HFFc6 (cell line): ENCODE results near the gene FHIT. TPM values are rescaled to one million over a fixed set of nuclear protein-coding genes. Genes with fewer than 3 reads are reported as not detected.

Source experiments
- DNase-seq: peaks from one replicate; pipeline ENCODE4 v3.0.0-alpha.2; 2018
- H3K27ac Mint-ChIP-seq: 2 replicates; pipeline ENCODE4 v1.8.0; 2020; ENCODE audit warnings: mild to moderate bottlenecking, mixed read lengths
- H3K27me3 Mint-ChIP-seq: 2 replicates; pipeline ENCODE4 v1.8.0; 2021; ENCODE audit warnings: mild to moderate bottlenecking, moderate library complexity, mixed read lengths; ENCODE audit not compliant: insufficient read depth
- H3K36me3 Mint-ChIP-seq: 2 replicates; pipeline ENCODE4 v1.8.0; 2021; ENCODE audit warnings: low read depth, mixed read lengths
- H3K4me1 Mint-ChIP-seq: 2 replicates; pipeline ENCODE4 v1.8.0; 2020; ENCODE audit warnings: low read depth, mixed read lengths
- H3K4me3 Mint-ChIP-seq: 2 replicates; pipeline ENCODE4 v1.8.0; 2020; ENCODE audit warnings: mild to moderate bottlenecking, moderate library complexity, mixed read lengths
- H3K9me3 Mint-ChIP-seq: 2 replicates; pipeline ENCODE4 v1.8.0; 2020; ENCODE audit warnings: mild to moderate bottlenecking, mixed read lengths
- total RNA-seq, 6 experiments: library from RNA; stranded (reverse); fragmentation: NEBNext Ultra II Directional; extraction: Animal tissue kit (Norgen Biotek cat#: 25700); gene quantifications; 2 replicates in 1 of 6; 3 replicates in 5 of 6; pipeline ENCODE4 v1.2.3, GENCODE V29; 2021
- TF ChIP-seq, protein P1 (sequence below): fragments of 200-600 bp; sonication (generic); IDR thresholded peaks from 2 replicates; pipeline ENCODE4 v1.5.0; 2021; ENCODE audit warnings: antibody characterized with exemption, mild to moderate bottlenecking

FHIT gene
- total RNA-seq, 6 experiments from 2014 or later, result 0.33 to 0.38 TPM; not detected in 4

DNA sequence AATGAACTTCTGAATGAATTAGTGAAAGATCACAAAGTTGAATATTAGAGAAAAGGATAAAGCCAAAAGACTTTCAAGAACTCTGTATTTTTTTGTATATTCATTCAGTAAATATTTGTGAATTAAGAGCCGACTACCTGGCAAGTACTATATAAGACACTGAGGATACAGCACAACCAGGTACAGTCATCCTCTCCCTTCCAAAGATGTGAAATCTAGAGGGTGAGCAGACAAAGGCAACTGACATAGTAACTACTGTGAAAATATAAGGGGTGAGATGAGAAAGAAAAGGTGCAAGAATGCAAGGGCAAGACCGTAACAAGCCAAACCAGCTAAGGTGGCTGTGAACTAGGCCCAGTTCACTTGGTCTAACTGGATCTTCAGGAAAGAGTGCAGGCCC, 1226.9 kb downstream of the FHIT start:
- TF ChIP-seq, protein P1, sequence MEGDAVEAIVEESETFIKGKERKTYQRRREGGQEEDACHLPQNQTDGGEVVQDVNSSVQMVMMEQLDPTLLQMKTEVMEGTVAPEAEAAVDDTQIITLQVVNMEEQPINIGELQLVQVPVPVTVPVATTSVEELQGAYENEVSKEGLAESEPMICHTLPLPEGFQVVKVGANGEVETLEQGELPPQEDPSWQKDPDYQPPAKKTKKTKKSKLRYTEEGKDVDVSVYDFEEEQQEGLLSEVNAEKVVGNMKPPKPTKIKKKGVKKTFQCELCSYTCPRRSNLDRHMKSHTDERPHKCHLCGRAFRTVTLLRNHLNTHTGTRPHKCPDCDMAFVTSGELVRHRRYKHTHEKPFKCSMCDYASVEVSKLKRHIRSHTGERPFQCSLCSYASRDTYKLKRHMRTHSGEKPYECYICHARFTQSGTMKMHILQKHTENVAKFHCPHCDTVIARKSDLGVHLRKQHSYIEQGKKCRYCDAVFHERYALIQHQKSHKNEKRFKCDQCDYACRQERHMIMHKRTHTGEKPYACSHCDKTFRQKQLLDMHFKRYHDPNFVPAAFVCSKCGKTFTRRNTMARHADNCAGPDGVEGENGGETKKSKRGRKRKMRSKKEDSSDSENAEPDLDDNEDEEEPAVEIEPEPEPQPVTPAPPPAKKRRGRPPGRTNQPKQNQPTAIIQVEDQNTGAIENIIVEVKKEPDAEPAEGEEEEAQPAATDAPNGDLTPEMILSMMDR, result no peak
- no peaks in the 10 kb centered on the region for H3K36me3 Mint-ChIP-seq
- H3K9me3 Mint-ChIP-seq, result peaks cover 29% of the 10 kb centered on the region
- no peak for DNase-seq
- peaks cover 3% of the 10 kb centered on the region for H3K27me3 Mint-ChIP-seq
- no peak overlapping the region for H3K4me3 Mint-ChIP-seq
- no peaks in the 10 kb centered on the region for H3K4me1 Mint-ChIP-seq
- H3K27ac Mint-ChIP-seq, result no peak overlapping the region

- H3K4me3 Mint-ChIP-seq, result no peak overlapping the region
- H3K9me3 Mint-ChIP-seq, result peaks cover 33% of the 10 kb centered on the region
- TF ChIP-seq, protein P1, result no peak
- peaks cover 3% of the 10 kb centered on the region for H3K27me3 Mint-ChIP-seq
- DNase-seq, result no peak
- no peaks in the 10 kb centered on the region for H3K4me1 Mint-ChIP-seq
- no peaks in the 10 kb centered on the region for H3K36me3 Mint-ChIP-seq
- no peak overlapping the region for H3K27ac Mint-ChIP-seq
Measured at GRCh38 chr3:60023189-60023588, 1228.1 kb downstream of the FHIT start.

GRCh38 chr3:60017631-60018030, 1233.6 kb downstream of the FHIT start:
- DNase-seq, result no peak
- TF ChIP-seq, protein P1, result no peak
- H3K27ac Mint-ChIP-seq, result no peak overlapping the region
- H3K4me3 Mint-ChIP-seq, result no peak overlapping the region
- peaks cover 36% of the 10 kb centered on the region for H3K9me3 Mint-ChIP-seq
- no peaks in the 10 kb centered on the region for H3K4me1 Mint-ChIP-seq
- no peaks in the 10 kb centered on the region; the same call in 1 of the 2 replicates for H3K27me3 Mint-ChIP-seq
- H3K36me3 Mint-ChIP-seq, result no peaks in the 10 kb centered on the region

DNA sequence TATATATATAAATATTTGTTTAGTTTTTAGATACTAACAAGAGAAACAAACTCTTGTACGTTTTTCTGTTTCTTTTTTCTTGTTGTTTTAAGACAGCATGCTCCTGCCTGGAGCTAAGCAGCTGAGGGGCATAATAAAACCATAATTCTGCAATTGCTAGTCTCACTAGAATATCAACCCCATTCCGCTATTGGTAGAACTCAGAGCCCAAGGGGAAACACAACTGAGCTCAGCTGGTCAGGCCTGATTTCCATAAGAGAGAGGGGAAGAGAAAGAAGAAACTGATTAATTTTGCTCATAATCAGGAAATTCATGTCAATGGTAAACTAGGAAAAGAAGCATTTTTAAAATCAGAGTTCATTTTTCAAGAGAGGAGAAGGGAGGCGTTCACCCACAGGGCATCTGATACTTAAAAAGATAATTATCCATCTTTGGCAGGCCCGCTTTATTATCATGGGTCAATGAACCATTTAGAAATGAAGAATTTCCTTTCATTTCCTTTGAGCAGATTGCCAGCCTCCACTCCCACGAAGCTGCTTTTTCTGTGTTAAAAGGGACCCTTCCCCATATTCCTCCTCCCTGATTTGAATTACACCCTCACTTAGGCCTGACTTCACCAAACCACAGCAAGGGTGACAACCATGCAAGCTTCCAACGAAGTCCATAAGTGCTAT, 1236.1 kb downstream of the FHIT start:
- no peak overlapping the region for H3K27ac Mint-ChIP-seq
- H3K27me3 Mint-ChIP-seq, result no peaks in the 10 kb centered on the region; the same call in 1 of the 2 replicates
- peaks cover 32% of the 10 kb centered on the region for H3K9me3 Mint-ChIP-seq
- no peaks in the 10 kb centered on the region for H3K36me3 Mint-ChIP-seq
- TF ChIP-seq, protein P1, result no peak
- no peaks in the 10 kb centered on the region for H3K4me1 Mint-ChIP-seq
- no peak overlapping the region for H3K4me3 Mint-ChIP-seq
- DNase-seq, result no peak

DNA sequence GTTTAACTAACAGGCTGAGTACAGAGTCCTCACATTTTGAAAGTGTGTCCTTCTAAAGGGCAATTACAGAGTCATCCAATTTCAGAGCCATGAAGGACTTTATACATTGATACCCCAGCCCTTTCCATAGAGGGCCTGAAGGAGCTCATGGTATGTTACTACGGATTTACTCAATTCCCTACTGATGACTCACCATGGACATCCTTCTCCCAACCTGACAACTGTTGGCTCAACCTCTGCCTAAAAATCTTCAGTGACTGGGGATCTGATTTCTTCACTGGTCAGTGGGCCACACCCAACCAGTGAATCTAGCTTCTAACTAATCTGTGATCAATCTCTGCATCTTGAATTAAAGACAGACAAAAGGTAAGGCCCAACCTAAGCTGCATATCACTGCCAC, 1238.0 kb downstream of the FHIT start:
- DNase-seq, result no peak
- no peaks in the 10 kb centered on the region for H3K4me1 Mint-ChIP-seq
- TF ChIP-seq, protein P1, result no peak
- no peak overlapping the region for H3K27ac Mint-ChIP-seq
- H3K27me3 Mint-ChIP-seq, result no peaks in the 10 kb centered on the region; the same call in 1 of the 2 replicates
- no peak overlapping the region for H3K4me3 Mint-ChIP-seq
- no peaks in the 10 kb centered on the region for H3K36me3 Mint-ChIP-seq
- H3K9me3 Mint-ChIP-seq, result peaks cover 30% of the 10 kb centered on the region
